ENCODE results near the gene CEACAM6.

Gene CEACAM6

GRCh38 chr19:41734156-41734555 lies 21.2 kb upstream of the CEACAM6 start:
- no peak overlapping the region for H3K4me3 ChIP-seq (ENCODE audit: low read depth, low read length)
- in situ Hi-C loops (cut with HindIII; ENCODE audit: low sequenced_read_pairs), result no loop called here
- TF ChIP-seq CTCF (IDR thresholded peaks at IDR 0.05; ENCODE audit: low read depth, low read length), result no peak
- no peak for DNase-seq (ENCODE audit: low read depth, low spot score)

- no peak for TF ChIP-seq CTCF (IDR thresholded peaks at IDR 0.05; ENCODE audit: low read depth, low read length)
- no peak for DNase-seq (ENCODE audit: low read depth, low spot score)
- H3K4me3 ChIP-seq (ENCODE audit: low read depth, low read length), result no peak overlapping the region
- in situ Hi-C loops (cut with HindIII; ENCODE audit: low sequenced_read_pairs), result no loop called here
Observed at GRCh38 chr19:41734585-41734984, 20.7 kb upstream of the CEACAM6 start.

GRCh38 chr19:41735071-41735600 lies 20.2 kb upstream of the CEACAM6 start:
- DNase-seq (ENCODE audit: low read depth, low spot score), result no peak
- H3K4me3 ChIP-seq (ENCODE audit: low read depth, low read length), result no peak overlapping the region
- in situ Hi-C loops (cut with HindIII; ENCODE audit: low sequenced_read_pairs), result no loop called here
- TF ChIP-seq CTCF (IDR thresholded peaks at IDR 0.05; ENCODE audit: low read depth, low read length), result no peak

GRCh38 chr19:41739361-41739760 lies 16.0 kb upstream of the CEACAM6 start:
- H3K4me3 ChIP-seq (ENCODE audit: low read depth, low read length), result no peak overlapping the region
- no peak for DNase-seq (ENCODE audit: low read depth, low spot score)
- no peak for TF ChIP-seq CTCF (IDR thresholded peaks at IDR 0.05; ENCODE audit: low read depth, low read length)
- in situ Hi-C loops (cut with HindIII; ENCODE audit: low sequenced_read_pairs), result no loop called here

GRCh38 chr19:41740415-41741243 lies 14.7 kb upstream of the CEACAM6 start:
- no peak overlapping the region for H3K4me3 ChIP-seq (ENCODE audit: low read depth, low read length)
- TF ChIP-seq CTCF (IDR thresholded peaks at IDR 0.05; ENCODE audit: low read depth, low read length), result no peak
- DNase-seq (ENCODE audit: low read depth, low spot score), result no peak
- in situ Hi-C loops (cut with HindIII; ENCODE audit: low sequenced_read_pairs), result no loop called here

- TF ChIP-seq CTCF (IDR thresholded peaks at IDR 0.05; ENCODE audit: low read depth, low read length), result no peak
- no peak overlapping the region for H3K4me3 ChIP-seq (ENCODE audit: low read depth, low read length)
- no peak for DNase-seq (ENCODE audit: low read depth, low spot score)
- in situ Hi-C loops (cut with HindIII; ENCODE audit: low sequenced_read_pairs), result no loop called here
Observed at GRCh38 chr19:41741244-41741554, 14.1 kb upstream of the CEACAM6 start.
